OCI-LY7 (cell line): ENCODE results near the gene ACP4. TPM values are rescaled to one million over a fixed set of nuclear protein-coding genes. Genes with fewer than 3 reads are reported as not detected.
"Not testable (repeated sequence)": the region's sequence is repeated elsewhere in the genome, so short reads cannot be mapped to it uniquely, and the experiment has no call there.

Experiments used
- BruUV-seq: library from RNA; stranded (reverse); fragments of 400-500 nt; replicated peaks from 2 replicates; lab custom pipeline; 2021; lab: Mats Ljungman, UMichigan
- CTCF ChIA-PET: fragments of 300-600 bp; sonication (Branson Sonifier 250); formaldehyde crosslinking; loops from one replicate; lab custom pipeline; 2022; ENCODE audit warnings: antibody characterized with exemption; ENCODE audit not compliant: unreplicated experiment; lab: Charles Lee
- POLR2A ChIA-PET: fragments of 300-600 bp; sonication (Branson Sonifier 250); formaldehyde crosslinking; loops from one replicate; lab custom pipeline; 2022; ENCODE audit warnings: antibody characterized with exemption; lab: Charles Lee
- DNase-seq: peaks from one replicate; pipeline ENCODE4 v3.0.0-alpha.2; 2015; ENCODE audit warnings: low spot score
- H2AFZ ChIP-seq: fragments of 200-600 bp; sonication (generic), shearing (Covaris generic); 2 replicates; pipeline ENCODE4 v1.6.1; 2014; ENCODE audit warnings: mild to moderate bottlenecking, antibody characterized with exemption, low read length, moderate library complexity
- H3K27ac ChIP-seq: fragments of 200-600 bp; sonication (generic); 2 replicates; pipeline ENCODE4 v1.5.1; 2014; ENCODE audit warnings: mixed run types, low read depth, mild to moderate bottlenecking, moderate library complexity, low read length, inconsistent platforms; ENCODE audit not compliant: poor library complexity, severe bottlenecking
- H3K36me3 ChIP-seq: fragments of 200-600 bp; sonication (generic); 2 replicates; pipeline ENCODE4 v1.6.1; 2014; ENCODE audit warnings: mild to moderate bottlenecking, antibody characterized with exemption, low read length, moderate library complexity, mixed read lengths; ENCODE audit not compliant: insufficient read depth
- H3K4me1 ChIP-seq: fragments of 200-600 bp; sonication (generic); 2 replicates; pipeline ENCODE4 v1.5.1; 2014; ENCODE audit warnings: mild to moderate bottlenecking, low read length; ENCODE audit not compliant: insufficient read depth, poor library complexity, severe bottlenecking
- H3K4me2 ChIP-seq: fragments of 200-600 bp; sonication (generic); 2 replicates; pipeline ENCODE4 v1.6.1; 2014; ENCODE audit warnings: mild to moderate bottlenecking, low read length
- H3K4me3 ChIP-seq: fragments of 200-600 bp; sonication (generic); 2 replicates; pipeline ENCODE4 v1.5.1; 2014; ENCODE audit warnings: mild to moderate bottlenecking, low read depth, low read length; ENCODE audit not compliant: poor library complexity, severe bottlenecking
- H3K79me2 ChIP-seq: fragments of 200-600 bp; sonication (generic); 2 replicates; pipeline ENCODE4 v1.6.1; 2016; ENCODE audit warnings: low read depth, mild to moderate bottlenecking, low read length, moderate library complexity, mixed read lengths; ENCODE audit not compliant: insufficient read depth
- H3K9me2 ChIP-seq: fragments of 200-600 bp; sonication (generic); 2 replicates; pipeline ENCODE4 v1.6.1; 2016; ENCODE audit warnings: mild to moderate bottlenecking, low read length, mixed read lengths; ENCODE audit not compliant: insufficient read depth
- H3K9me3 ChIP-seq: fragments of 200-600 bp; sonication (generic); 2 replicates; pipeline ENCODE4 v1.6.1; 2014; ENCODE audit warnings: mild to moderate bottlenecking, mixed run types, low read length, mixed read lengths
- H4K20me1 ChIP-seq: fragments of 200-600 bp; sonication (generic); 2 replicates; pipeline ENCODE4 v1.6.1; 2014; ENCODE audit warnings: mild to moderate bottlenecking, antibody characterized with exemption, low read length, moderate library complexity, mixed read lengths; ENCODE audit not compliant: insufficient read depth
- CTCF ChIP-seq: fragments of 200-600 bp; sonication (generic); conservative IDR thresholded peaks from 2 replicates; pipeline ENCODE4 v1.5.1; 2014; ENCODE audit warnings: mild to moderate bottlenecking, antibody characterized with exemption, low read length, moderate library complexity, mixed read lengths
- EZH2phosphoT487 ChIP-seq: fragments of 200-600 bp; sonication (generic); IDR thresholded peaks from 2 replicates; pipeline ENCODE4 v1.6.1; 2018; ENCODE audit warnings: low read depth, borderline replicate concordance, mild to moderate bottlenecking, mixed run types, antibody characterized with exemption, low read length, moderate library complexity, mixed read lengths
- intact Hi-C: fragments of 100-400 bp; cut with micrococcal nuclease; formaldehyde crosslinking; loops from one replicate; pipeline ENCODE4 v1.10.0; 2022; ENCODE audit not compliant: unreplicated experiment
- total RNA-seq, 2 experiments: library from RNA; depleted of rRNA in 1 of 2; stranded (reverse); fragments of >200 nt in 1 of 2; shearing (Covaris generic) in 1 of 2; gene quantifications; 2 replicates each; pipeline ENCODE4 v1.2.3, GENCODE V29; 2014 to 2022

Gene ACP4
- total RNA-seq, 2 experiments from 2014 or later = not detected

DNA sequence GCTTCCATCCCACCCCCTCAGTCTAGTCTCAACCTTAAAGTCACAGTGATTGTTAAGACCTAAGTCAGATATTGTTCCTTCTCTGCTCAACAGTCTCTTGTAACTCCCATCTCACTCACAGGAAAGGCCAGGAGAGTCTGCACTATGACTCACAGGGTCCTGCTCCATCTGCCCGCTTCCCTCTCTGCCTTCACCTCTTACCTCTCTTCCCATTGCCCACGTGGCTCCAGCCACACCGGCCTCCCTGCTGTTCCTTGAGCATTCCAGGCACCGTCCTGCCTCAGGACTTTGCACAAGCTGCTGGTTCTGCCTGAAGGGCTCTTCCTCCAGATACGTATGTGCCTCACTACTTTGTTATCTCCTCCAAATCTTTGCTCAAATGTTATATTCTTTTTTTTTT, 23.0 kb upstream of the ACP4 start:
- H3K79me2 ChIP-seq, H3K9me3 ChIP-seq, H2AFZ ChIP-seq, POLR2A ChIA-PET, H3K9me2 ChIP-seq, H3K4me3 ChIP-seq, intact Hi-C loops, DNase-seq, H4K20me1 ChIP-seq, H3K27ac ChIP-seq, BruUV-seq, H3K4me1 ChIP-seq, CTCF ChIA-PET, H3K4me2 ChIP-seq, H3K36me3 ChIP-seq: not testable (repeated sequence)

GRCh38 chr19:50768277-50768676, 21.9 kb upstream of the ACP4 start:
- Histone ChIP-seq H3K9me2 (no peaks in the 10 kb centered on the region), H3K36me3 (no peaks in the 10 kb centered on the region), H4K20me1 (no peaks in the 10 kb centered on the region), H3K4me1 (no peaks in the 10 kb centered on the region), H3K79me2 (no peaks in the 10 kb centered on the region), H3K27ac (no peak overlapping the region), H2AFZ (no peak overlapping the region), H3K9me3 (peaks cover 6% of the 10 kb centered on the region; the same call in 1 of the 2 replicates), H3K4me2 (no peak overlapping the region), H3K4me3 (no peak overlapping the region)
- DNase-seq = no peak
- intact Hi-C loops = no loop called here
- CTCF ChIA-PET = no interaction called here
- no peak for TF ChIP-seq CTCF
- POLR2A ChIA-PET = no interaction called here
- no TSS peak for BruUV-seq

DNA sequence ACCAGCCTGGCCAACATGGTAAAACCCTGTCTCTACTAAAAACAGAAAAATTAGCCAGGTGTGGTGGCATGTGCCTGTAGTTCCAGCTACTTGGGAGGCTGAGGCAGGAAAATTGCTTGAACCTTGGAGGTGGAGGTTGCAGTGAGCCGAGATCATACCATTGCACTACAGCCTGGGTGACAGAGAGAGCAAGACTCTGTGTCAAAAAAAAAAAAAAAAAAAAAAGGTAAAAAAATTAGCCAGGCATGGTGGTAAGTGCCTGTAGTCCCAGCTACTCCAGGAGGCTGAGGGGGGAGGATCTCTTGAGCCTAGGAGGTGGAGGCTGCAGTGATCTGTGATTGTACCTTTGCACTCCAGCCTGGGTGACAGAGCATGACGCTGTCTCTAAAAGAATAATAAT, 20.1 kb upstream of the ACP4 start, which contains the start of gene GPR32:
TSS of gene GPR32 (plus strand) at position 301 of the 400 bp plus-strand sequence. CDS start 137 bp downstream, outside the sequence.
- H3K4me2 ChIP-seq, H4K20me1 ChIP-seq, H3K79me2 ChIP-seq, CTCF ChIA-PET, H2AFZ ChIP-seq, H3K4me3 ChIP-seq, BruUV-seq, DNase-seq, H3K9me3 ChIP-seq, H3K4me1 ChIP-seq, intact Hi-C loops, H3K9me2 ChIP-seq, H3K36me3 ChIP-seq, H3K27ac ChIP-seq: not testable (repeated sequence)
- POLR2A ChIA-PET = interaction anchor here (0.6 kb wide), 2 partner anchors 11 to 103 kb away, joined by 3 to 4 read pairs; partner anchors contain the start of gene KLK2

DNA sequence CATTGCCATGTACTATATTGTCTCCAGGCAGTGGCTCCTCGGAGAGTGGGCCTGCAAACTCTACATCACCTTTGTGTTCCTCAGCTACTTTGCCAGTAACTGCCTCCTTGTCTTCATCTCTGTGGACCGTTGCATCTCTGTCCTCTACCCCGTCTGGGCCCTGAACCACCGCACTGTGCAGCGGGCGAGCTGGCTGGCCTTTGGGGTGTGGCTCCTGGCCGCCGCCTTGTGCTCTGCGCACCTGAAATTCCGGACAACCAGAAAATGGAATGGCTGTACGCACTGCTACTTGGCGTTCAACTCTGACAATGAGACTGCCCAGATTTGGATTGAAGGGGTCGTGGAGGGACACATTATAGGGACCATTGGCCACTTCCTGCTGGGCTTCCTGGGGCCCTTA, 19.3 kb upstream of the ACP4 start:
- BruUV-seq = no TSS peak
- Histone ChIP-seq H3K27ac (no peak overlapping the region), H3K4me2 (no peak overlapping the region), H4K20me1 (no peaks in the 10 kb centered on the region), H2AFZ (no peak overlapping the region), H3K36me3 (no peaks in the 10 kb centered on the region), H3K4me1 (no peaks in the 10 kb centered on the region), H3K4me3 (no peak overlapping the region), H3K9me2 (no peaks in the 10 kb centered on the region), H3K9me3 (peaks cover 6% of the 10 kb centered on the region; the same call in 1 of the 2 replicates), H3K79me2 (no peaks in the 10 kb centered on the region)
- ChIA-PET POLR2A (interaction anchor here (0.6 kb wide), 2 partner anchors 10 to 102 kb away, joined by 3 to 4 read pairs; partner anchors contain the start of gene KLK2), CTCF (no interaction called here)
- intact Hi-C loops = no loop called here
- TF ChIP-seq CTCF = no peak
- TF ChIP-seq EZH2phosphoT487 = no peak
- no peak for DNase-seq
